HG02970 (cell line): ENCODE measurements around the gene NBPF11.
"Not testable (repeated sequence)": the region's sequence is repeated elsewhere in the genome, so short reads cannot be mapped to it uniquely, and the experiment has no call there.

Experiments used
- ATAC-seq: cut with Tn5 transposase; IDR thresholded peaks from one replicate; pipeline ENCODE4 v1.9.1; 2021; ENCODE audit warnings: mild to moderate bottlenecking, moderate library complexity, moderate number of reproducible peaks; ENCODE audit not compliant: unreplicated experiment, low FRiP score

NBPF11 gene, protein sequence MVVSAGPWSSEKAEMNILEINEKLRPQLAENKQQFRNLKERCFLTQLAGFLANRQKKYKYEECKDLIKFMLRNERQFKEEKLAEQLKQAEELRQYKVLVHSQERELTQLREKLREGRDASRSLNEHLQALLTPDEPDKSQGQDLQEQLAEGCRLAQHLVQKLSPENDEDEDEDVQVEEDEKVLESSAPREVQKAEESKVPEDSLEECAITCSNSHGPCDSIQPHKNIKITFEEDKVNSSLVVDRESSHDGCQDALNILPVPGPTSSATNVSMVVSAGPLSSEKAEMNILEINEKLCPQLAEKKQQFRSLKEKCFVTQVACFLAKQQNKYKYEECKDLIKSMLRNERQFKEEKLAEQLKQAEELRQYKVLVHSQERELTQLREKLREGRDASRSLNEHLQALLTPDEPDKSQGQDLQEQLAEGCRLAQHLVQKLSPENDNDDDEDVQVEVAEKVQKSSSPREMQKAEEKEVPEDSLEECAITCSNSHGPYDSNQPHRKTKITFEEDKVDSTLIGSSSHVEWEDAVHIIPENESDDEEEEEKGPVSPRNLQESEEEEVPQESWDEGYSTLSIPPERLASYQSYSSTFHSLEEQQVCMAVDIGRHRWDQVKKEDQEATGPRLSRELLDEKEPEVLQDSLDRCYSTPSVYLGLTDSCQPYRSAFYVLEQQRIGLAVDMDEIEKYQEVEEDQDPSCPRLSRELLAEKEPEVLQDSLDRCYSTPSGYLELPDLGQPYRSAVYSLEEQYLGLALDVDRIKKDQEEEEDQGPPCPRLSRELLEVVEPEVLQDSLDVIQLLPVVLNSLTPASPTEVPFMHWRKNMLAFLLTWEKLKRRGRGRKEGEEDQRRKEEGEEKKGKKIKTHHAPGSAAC

DNA sequence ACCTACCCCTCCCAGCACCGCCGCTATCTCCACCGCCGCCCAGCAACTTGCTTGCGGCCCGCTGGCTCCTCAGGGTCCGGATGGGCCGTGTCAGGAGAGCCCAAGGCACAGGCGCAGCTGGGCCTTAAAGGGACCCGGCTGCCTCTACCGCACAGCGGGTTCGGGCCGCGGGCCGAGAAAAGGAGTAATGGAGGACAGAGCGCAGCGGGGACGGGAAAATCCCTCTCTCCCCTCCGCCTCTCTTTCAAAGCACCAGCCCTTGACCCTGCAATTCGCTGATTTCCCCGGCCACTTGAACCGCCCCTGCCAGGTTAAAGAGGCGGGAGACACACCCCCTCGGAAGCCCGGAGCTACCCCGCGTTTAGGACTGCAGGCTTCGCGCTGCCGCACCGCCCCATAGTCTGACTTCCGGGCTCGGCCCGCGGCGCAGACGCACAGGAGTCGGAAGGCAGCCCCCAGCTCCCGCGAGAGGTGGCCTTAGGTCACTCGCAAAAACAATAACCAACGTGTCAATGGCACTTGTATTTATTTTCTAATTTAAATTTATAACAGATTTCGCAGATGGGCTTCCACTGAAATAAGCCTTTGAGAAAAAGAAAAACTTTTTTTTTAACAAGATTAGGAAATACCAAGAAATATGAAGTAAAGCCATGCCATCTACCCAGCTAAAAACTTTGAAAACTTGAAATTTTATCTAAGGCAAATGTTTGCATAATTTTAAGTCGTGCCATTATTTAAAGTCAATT is at the start of gene NBPF11:
TSS of gene NBPF11 (minus strand) at position 371 of the 746 bp plus-strand sequence. CDS start 25,278 bp downstream, outside the sequence.
- ATAC-seq = peak; percentile 74

DNA sequence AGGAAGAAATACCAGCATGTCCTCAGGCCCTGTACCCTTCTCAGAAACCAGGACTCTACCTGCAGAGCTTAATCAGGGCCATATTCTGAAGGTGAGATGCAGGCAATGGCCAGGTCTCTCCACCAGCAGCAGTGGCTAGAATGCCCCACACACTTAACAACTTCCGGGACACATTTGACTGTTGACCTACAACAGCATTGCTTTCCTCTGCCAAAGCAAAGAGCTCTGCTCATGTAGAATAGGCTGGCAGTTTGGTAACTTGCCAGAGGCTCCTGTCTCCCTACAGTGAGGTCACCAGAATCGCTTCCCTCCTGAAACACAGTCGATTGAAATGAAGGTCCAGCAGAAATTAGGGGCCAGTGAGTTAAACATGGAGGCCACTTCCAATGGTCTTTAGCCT is 45.3 kb upstream of the NBPF11 start:
- not testable (repeated sequence) for ATAC-seq

- ATAC-seq = not testable (repeated sequence)
Observed at GRCh38 chr1:148196949-148197348, 44.9 kb upstream of the NBPF11 start.

GRCh38 chr1:148195115-148195514 is 43.0 kb upstream of the NBPF11 start:
- ATAC-seq = not testable (repeated sequence)

- not testable (repeated sequence) for ATAC-seq
Observed at GRCh38 chr1:148188768-148189167, 36.7 kb upstream of the NBPF11 start.

DNA sequence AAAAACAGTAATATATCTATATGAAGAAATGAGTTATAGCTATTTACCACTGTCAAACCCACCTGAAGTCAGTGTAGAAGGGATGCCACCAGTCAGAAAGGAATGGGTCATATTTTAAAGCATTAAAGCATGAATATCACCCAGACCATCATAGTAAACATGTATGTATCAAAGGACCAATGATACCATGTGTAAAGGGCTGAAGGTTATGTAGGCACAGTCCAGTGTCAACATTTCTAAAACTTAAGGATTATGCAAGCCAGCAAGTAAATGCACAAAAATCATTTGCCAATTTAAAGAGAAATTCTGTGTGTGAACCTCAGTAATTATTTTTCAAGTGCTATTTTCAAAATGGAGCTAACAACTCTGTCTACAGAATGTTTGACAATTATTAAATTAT is 26.6 kb upstream of the NBPF11 start:
- not testable (repeated sequence) for ATAC-seq

GRCh38 chr1:148175414-148175813 is 23.3 kb upstream of the NBPF11 start:
- not testable (repeated sequence) for ATAC-seq

GRCh38 chr1:148171995-148172394 is 19.9 kb upstream of the NBPF11 start:
- ATAC-seq = not testable (repeated sequence)

DNA sequence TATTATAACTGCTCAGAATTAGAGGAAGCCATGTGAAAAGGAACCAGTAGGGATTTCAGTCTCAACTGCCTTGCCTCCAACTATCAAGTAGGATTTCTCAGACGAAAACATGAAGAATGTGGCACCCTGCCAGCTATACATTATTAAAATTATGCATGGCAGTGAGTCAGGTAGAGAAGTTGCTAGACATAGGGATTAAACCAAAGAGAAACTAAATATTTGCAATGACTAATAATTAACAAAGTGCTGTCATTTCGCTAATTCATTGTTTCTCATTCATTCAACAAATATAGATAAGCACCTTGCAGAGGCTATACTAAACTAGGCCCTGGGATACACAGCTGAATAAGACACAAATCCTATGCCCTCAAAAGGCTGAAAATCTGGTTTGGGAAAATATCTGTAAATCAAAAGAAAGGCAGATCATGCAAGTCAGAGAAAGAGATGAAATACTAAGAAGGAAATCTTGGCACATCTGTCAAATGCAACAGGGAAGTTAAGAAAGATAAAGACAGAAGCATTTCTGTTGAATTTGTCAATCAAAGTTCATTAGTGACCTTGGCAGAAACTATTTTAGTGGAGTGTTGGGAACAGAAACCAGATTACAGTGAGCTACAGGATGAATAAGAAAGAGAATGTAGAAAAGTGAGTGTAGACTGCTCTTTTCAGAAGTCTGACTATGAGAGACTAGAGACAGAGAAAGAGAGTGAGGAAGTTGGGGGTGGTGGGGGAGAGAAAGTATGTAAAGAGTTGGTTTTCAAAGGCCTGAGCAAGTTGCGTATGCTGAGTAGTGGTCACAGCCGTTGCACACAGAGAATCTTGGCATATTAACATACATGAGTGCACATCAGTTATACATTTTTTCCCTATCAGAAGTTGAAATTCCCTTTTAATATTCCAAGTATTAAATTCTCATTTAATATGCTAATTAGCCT is 14.7 kb upstream of the NBPF11 start:
- ATAC-seq = no peak

GRCh38 chr1:148162363-148162762 is 10.3 kb upstream of the NBPF11 start:
- no peak for ATAC-seq

- ATAC-seq = no peak
Observed at GRCh38 chr1:148161053-148161901, 9.2 kb upstream of the NBPF11 start.

- ATAC-seq = no peak
Observed at GRCh38 chr1:148160343-148161052, 8.4 kb upstream of the NBPF11 start.

DNA sequence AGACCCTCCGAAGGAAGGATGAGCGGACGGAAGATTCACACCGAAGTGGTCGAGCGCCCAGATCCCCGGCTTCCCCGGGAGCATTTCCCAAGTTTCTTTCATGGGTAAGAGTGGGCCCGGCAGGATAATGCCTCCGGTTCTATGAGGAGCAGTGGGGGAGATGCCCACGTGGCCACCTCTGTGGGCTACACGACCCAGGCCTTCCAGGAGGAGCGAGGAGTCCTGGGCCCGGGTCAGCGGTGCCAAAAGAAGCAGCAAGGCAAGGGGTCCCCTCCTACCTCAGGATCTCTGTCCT is 7.9 kb upstream of the NBPF11 start:
- no peak for ATAC-seq

GRCh38 chr1:148158341-148159003 is 6.4 kb upstream of the NBPF11 start:
- no peak for ATAC-seq

- ATAC-seq = not testable (repeated sequence)
Observed at GRCh38 chr1:148157803-148158202, 5.7 kb upstream of the NBPF11 start.

DNA sequence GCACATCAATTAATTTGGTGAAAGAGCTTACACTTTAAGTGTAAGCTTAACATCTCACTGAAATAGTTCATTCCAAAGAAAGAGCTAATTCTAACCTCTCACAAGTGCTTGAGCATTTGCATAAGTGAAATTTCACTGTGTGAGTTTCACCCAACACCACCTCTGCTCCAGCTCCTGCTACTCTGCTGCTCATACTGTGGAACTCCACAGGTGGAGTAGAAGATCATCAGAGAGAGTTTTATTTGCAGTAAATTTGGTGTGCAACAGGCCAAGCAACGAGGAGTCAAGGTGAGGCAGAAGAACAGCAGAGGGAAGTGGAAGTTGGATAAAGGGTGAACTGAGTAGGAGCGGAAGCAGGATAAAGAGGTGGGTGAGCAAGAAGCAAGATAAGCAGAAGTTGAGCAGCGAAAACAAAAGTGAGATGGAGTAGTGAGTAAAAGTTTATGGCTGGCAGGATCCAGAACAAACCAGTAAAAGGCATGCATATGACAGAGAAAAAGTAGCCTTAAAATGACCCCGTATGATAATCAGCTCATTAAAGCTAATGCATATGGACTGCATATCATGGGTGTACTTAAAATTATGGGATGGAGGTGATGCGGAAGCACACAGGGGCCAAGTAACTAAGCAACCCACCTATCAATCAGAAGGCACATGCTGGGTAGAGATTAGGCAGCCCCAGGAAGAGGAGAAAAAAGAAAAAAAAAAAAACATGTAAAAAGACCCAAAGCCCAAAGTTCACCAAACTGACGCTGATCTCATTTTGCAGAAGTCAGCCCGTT is 3.6 kb upstream of the NBPF11 start:
- ATAC-seq = peak; percentile 40

- ATAC-seq = not testable (repeated sequence)
Observed at GRCh38 chr1:148152795-148153194, 714 bp upstream of the NBPF11 start.
